NCI-H82 treated with DMSO at 0.1 percent for 48 hours (cell line): ENCODE results near the gene TEX35.
"Not testable (repeated sequence)": the region's sequence is repeated elsewhere in the genome, so short reads cannot be mapped to it uniquely, and the experiment has no call there.

ENCODE experiments used
- DNase-seq: peaks from one replicate; lab custom pipeline; 2025; ENCODE audit not compliant: unreplicated experiment; lab: John Stamatoyannopoulos, UW

The TEX35 gene

GRCh38 chr1:178493301-178493741 is 19.6 kb upstream of the TEX35 start:
- no peak for DNase-seq

DNA sequence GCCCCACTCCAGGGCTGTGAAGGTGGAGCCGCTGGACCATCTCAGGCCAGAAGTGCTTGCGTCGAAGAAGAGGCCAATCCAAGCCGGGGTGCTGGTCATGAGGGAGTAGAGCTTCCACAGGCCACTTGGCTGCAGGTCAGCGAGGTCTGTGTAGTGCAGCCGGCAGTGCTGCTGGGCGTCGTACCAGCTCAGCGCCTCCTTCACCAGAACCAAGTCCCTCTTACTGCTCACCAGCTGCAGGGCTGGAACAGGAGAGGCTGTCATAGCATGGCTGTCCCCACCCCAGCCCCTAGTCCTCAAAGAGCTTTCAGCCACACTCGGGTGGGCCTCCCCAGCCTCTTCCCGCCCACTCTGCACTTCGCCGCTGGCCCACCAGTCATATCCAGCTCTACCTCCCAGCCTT is 18.3 kb upstream of the TEX35 start:
- no peak for DNase-seq

DNA sequence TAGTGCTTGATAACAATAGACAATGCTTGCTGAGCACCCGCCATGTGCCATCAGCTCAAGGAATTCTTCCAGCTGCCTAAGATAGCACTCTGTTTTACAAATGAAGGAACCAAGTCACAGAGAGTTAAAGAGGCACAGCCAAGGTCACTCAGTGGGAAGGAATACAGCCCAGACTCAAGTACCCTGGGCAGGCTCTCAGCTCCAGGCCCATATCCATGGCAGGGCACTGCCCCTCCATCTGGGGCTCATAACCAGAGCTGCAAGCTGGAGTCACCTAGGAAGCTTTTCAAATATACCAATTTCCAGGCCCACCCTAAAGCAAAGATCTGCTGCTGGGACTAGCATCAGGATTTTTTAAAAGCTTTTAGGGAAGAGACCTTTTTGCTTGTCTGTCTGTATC is 17.8 kb upstream of the TEX35 start:
- no peak for DNase-seq

DNA sequence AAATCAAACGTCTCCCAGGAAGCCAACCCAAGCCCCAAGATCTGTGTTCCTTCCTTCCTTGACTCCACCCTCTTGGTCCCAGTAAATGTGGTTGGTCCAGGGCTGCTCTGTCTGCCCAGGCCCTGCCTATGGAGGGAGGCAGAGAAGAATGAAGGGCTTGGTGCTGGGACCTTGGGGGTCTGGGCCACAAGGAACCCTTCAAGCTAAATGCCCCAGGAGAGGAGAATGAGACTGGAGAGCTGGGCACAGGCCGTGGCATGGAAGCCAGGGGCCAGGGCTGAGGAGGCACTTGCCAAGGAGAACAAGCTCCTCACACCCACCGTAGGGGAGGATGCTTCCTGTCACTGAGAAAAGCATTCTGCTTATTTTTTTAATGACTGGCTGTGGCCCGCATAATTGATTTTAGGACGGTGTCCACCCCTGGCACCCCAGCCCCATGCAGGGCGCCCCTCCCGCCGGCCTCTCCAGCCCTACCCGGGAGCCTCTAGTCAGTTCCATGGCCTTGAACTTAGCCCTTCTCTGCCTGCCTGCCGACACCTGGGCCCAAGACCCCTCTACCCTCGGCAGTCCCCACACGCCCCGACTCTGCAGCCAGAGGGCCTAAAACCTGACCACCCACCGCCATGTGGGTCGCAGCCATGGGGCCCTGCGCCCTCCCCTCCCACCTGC is 17.0 kb upstream of the TEX35 start:
- no peak for DNase-seq

DNA sequence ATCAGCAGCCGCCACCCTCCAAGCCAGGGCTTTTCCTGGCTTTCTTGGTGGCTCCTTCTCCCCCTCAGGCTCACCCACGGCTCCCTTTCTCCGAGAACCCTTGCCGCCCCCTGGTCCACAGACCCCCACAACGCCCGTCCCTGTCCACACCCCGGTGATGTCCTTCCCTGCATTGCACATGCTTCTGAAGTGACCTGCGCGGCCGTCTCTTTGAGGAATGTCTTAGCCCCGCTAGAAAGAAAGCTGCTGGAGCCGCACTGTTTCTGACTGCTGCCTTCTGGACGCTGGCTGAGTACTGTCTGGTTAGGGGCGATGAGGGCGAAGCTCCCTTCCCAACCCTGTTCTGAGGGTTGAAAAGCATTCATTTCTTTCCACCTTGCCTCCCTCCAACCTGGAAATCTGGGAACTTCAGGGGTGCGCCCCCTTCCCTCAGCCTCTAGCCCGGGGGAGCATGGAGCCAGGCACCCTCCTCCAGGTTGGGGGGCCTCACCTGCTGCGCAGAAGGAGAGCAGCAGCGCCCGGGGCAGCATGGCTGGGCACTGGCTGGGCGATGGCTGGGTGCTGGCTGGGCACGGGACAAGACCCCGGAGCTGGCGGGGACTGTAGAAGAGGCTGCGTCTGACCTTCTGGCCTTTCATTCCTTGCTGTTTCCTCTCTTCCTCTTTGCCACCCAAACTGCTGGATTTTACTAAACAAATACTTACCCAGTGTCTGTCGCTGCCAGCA is 16.3 kb upstream of the TEX35 start, which contains the start of gene CLEC20A:
Gene CLEC20A, minus strand, starts transcription at position 555 of the 726 bp plus-strand sequence. Its CDS starts 25 bp downstream, at position 530.
- no peak for DNase-seq

DNA sequence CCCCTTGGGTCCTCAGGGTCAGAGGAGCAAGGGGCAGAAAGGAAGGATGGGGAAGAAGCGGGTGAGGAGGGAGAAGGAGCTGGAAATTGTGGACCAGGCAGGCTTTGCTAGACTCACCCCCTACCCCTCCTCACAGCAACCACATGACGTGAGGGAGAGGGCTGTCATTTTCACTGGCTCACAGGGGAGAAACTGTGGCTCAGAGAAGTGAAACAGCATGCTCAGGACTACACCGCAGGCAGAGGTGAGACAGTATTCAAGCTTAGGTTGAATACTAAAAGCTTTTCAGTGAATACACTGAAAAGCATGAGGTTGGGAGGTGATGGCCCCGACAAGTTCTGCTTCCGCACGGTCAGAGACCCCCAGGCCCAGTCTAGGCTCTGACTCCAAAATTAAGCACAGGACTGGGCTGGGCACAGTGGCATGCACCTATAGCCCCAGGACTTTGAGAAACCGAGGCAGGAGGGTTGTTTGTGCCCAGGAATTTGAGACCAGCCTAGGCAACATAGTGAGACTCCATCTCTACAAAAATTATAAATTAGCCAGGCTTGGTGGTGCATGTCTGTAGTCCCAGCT is 14.9 kb upstream of the TEX35 start:
- no peak for DNase-seq

DNA sequence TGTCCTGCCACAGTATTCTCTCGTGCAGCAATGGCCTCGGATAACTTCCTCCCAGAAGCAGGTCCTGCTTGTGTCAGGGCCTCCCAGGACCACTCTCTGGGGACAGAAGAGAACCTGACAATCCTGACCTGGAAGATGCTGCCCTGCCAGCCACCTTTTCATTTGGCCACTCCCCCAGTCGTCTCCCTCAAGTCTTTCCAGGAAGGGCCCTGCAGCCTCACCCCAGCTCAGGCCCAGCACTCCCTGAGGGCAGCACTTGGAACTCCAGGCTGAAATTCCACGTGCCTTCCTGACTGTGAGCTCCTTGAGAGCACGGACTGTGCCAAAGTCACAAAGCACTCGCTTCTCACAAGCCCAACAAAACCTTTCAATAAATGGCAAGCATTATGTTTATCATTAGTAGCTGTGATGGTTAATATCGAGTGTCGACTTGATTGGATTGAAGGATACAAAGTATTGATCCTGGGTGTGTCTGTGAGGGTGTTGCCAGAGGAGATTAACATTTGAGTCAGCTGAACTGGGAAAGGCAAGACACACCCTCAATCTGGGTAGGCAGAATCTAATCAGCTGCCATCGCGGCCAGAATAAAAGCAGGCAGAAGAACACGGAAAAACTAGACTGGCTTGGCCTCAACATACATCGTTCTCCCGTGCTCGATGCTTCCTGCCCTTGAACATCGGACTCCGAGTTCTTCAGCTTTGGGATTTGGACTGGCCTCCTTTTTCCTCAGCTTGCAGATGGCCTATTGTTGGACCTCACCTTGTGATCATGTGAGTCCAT is 13.8 kb upstream of the TEX35 start:
- no peak for DNase-seq

- DNase-seq: no peak
These were observed 12.7 kb upstream of the TEX35 start for GRCh38 chr1:178500091-178500770.

DNA sequence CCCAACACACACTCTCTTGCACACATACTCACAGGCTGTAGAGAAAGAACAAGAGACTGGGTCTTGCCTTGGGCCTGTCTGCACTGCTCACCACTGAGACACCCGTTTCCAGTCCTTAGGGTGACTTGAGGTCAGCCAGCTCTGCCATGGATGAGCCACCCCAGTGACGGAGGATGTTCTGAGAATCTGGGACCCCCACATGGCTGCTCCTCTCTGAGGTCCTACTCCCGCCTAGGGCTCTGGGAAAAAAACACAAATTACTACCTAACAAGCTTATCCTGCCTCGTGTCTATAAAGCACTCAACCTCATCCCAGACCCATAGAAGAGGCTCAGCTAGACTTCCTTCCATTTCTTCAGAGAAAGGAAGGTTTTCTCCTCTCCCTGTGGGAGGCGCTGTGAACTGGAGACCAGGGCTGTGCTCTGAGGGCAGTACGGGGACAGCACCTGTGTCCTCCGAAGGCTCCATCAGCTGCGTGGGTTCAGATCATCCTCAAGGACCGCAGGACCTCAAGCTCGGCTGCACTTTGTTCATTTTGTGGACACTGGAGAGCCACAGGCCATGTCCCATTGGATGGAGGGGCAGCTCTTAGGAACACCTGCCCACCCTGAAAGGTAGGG is 11.9 kb upstream of the TEX35 start:
- DNase-seq: no peak

GRCh38 chr1:178501705-178502329 is 11.1 kb upstream of the TEX35 start:
- peak; percentile 63 for DNase-seq

DNA sequence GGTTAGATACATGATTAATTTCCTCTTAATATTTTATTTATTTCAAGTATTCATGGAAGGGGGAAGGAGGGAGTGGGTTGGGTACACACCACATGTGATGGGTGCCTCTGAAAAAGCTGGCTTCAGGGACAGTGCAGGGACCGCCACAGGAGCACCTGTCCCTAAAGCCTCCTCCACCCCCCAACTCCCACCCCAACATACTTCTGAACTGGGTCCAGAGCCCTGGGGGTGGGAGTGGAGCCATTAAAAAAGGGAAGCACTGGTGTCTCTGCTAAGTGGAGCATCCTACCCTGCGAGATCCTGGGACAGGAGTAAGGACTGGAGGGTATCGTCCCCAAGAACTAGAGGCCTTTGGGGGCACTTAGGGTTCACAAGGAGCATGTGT is 10.6 kb upstream of the TEX35 start:
- no peak for DNase-seq

- no peak for DNase-seq
These were observed 10.1 kb upstream of the TEX35 start for GRCh38 chr1:178502856-178503255.

DNA sequence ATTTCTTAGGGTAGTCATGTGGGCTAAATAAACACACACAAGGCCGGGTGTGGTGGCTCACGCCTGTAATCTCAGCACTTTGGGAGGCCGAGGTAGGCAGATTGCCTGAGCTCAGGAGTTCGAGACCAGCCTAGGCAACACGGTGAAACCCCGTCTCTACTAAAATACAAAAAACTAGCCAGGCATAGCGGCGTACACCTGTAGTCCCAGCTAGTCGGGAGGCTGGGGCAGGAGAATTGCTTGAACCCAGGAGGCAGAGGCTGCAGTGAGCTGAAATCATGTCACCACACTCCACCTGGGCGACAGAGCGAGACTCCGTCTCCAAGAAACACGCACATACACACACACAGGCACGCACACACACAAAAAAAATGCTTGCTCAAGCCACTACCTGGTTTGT is 9.6 kb upstream of the TEX35 start:
- DNase-seq: not testable (repeated sequence)

DNA sequence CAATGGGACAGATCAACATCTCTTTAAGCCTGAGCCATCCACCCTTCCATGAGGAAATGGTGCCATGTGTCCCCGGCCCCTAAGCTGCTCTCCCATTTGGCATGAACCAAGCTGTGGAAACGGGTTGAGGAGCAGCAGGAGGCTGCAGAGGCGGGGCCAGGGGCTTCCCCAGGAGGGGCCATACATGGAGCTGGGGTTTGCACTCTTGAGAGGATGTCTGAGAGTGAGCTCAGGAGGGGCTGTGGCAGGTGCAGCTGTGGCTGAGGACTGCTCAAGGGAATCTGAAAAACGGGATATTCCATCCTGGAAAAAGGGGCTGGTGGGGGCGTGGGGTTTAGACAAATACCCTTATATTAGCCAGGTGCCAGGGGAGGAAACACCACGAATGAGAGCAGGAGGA is 9.1 kb upstream of the TEX35 start:
- DNase-seq: no peak

GRCh38 chr1:178504286-178504685 is 8.6 kb upstream of the TEX35 start:
- no peak for DNase-seq

GRCh38 chr1:178506177-178506576 is 6.7 kb upstream of the TEX35 start:
- DNase-seq: no peak

DNA sequence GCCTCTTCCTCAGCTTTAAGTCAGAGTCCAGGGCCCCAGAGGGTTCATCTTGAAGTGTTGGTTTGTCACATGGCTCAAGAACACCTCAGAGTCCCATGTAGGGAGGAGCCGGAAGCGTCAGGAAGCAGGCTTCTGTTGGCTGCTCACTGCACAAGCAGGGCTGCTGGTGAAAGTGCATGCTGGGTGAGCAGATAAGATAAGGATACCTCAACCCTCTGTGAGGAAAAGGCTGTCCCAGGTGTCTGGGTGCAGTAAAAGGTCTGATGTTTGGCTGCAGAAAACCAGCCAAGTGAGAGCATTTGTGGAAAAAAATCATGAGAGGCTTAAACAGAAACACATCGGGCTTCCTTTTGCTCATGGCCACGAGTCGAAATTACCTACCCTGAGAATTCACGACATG is 6.2 kb upstream of the TEX35 start:
- DNase-seq: no peak

DNA sequence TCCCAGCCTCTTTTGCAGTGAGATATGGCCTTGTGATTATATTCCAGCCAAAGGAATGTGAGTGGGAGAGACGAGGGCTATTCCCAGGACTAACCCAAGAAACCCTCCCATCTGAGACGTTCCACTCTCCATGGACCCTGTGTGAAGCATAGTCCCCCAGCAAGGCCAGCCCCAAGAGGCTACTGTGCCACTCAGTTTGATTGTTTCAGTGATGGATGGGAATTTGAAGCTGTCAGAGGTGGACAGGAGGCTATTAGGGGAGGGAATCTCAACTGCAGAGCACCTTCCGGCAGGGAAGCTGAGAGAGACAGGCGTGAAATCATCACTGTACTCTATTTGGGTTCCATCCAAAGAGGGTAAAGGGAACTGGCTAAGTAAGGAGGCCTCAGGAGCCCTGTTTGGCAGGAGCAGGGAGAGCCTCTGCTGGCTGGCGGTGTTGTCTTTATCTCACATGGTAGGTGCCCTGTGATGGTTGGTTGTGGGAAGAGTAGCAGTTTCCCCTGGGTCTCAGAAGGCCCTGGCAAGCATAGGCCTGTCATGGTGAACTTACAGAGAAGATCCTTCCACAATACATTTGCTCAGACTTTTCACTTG is 3.4 kb upstream of the TEX35 start:
- DNase-seq: no peak

GRCh38 chr1:178510155-178510554 is 2.8 kb upstream of the TEX35 start:
- DNase-seq: no peak
